HG03432 (cell line): ENCODE results near the gene PARN.
"Not testable (repeated sequence)": the region's sequence is repeated elsewhere in the genome, so short reads cannot be mapped to it uniquely, and the experiment has no call there.

ENCODE experiments used
- ATAC-seq: cut with Tn5 transposase; IDR thresholded peaks from one replicate; pipeline ENCODE4 v1.9.1; 2021; ENCODE audit warnings: mild to moderate bottlenecking, moderate library complexity; ENCODE audit not compliant: unreplicated experiment

Gene PARN

GRCh38 chr16:14629919-14630619 lies at the start of gene PARN:
Gene PARN (minus strand): TSS chr16:14630260. CDS start chr16:14630125, 135 bp downstream.
- peak; percentile 61 for ATAC-seq

GRCh38 chr16:14678748-14679497 lies 48.9 kb upstream of the PARN start:
- no peak for ATAC-seq

DNA sequence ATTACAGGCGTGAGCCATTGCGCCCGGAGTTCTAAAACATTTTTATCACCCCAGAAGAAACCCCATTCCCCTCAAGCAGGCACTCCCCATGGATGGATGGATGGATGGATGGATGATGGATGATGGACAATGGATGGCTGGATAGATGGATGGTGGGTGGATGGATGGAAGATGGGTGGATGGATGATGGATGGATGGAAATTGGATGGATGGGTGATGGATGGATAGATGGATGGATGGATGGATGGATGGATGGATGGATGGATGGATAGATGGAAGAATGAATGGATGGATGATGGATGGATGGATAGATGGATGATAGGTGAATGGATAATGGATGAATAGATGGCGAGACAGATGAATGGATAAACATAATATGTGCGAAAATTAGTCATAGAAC lies 47.6 kb upstream of the PARN start:
- ATAC-seq = no peak

- ATAC-seq = no peak
These were observed 46.6 kb upstream of the PARN start for GRCh38 chr16:14676633-14677032.

DNA sequence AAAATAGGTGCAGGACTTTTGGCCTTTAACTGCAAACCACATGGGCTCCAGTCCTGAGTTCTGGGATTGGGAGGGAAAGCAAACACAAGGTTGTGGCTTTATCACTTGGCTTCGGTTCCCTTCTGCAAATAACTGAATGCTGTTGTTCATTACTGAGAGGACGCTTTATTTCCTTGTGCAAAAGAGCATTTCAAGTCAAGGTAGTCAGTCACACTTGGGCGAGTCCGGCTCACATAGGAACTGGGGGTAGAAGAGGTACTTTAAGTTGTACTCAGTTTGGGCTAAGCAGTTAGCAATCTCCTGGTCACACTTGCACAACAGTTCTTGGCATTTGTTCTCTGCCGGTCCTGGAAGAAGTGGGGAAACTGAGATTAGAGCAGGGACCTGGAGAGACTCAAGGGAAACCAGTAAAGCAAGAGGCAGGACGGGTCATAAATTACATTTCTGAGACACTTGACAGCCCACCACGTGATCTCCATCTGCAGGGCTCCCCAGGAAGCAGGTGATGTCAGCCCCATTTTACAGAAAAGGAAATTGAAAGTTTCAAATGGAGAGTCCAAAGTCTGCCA lies 42.4 kb upstream of the PARN start:
- ATAC-seq = peak; percentile 58

DNA sequence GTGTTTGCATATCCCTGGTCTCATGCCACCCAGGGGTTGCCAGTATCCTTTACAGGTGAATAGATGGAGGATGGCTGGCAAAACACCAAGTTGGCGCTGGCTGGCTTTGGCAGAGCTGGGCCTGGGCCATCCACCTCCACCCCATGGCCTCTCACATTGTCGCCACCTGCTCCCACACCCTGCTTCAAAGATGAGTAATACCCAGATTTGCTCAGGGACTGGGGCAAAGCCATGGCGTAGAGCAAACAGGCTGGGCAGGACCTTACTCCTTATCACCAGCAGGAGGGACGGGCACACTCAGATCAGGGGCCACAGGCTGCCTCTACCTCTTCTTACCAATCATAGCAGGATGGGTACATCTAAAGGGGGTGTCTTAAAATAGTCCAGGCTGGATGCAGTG lies 39.7 kb upstream of the PARN start:
- ATAC-seq = no peak

- no peak for ATAC-seq
These were observed 38.6 kb upstream of the PARN start for GRCh38 chr16:14668556-14669223.

- ATAC-seq = no peak
These were observed 37.5 kb upstream of the PARN start for GRCh38 chr16:14667347-14668266.

GRCh38 chr16:14658063-14658462 lies 28.0 kb upstream of the PARN start:
- ATAC-seq = peak; percentile 68

DNA sequence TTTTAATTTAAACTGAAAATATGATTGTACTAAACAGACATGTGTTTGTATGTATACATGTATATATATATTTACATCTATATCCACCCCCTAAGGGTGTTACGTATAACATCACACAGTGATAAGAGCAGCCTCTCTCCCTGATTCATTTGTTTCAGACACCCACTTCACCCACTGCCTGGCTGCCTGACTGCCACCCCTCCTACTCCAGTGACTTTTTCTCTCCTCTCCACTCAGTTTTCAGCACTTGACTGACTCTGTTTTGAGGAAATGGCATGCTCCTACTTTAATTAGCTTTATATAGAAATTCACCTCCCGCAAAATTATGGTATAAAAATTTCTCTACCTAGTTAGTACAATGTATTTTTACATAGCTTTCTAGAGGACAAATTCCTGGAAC lies 22.7 kb upstream of the PARN start:
- no peak for ATAC-seq

DNA sequence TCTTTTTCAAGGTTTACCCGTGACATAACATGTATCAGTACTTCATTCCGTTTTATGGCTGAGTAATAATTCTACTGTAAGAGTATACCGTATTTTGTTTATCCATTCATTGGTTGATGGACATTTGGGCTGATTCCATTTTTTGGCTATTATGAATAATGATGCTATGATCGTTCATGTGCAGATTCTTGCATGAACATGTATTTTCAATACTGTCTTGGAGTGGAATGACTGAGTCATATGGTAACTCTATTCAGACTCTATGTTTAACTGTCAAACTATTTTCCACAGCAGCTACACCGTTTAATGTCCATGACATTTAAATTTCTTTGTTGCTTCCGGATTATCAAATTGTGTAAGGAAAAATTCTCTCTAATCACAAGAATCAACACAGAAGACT lies 20.6 kb upstream of the PARN start:
- ATAC-seq = no peak

GRCh38 chr16:14649816-14650215 lies 19.8 kb upstream of the PARN start:
- no peak for ATAC-seq

DNA sequence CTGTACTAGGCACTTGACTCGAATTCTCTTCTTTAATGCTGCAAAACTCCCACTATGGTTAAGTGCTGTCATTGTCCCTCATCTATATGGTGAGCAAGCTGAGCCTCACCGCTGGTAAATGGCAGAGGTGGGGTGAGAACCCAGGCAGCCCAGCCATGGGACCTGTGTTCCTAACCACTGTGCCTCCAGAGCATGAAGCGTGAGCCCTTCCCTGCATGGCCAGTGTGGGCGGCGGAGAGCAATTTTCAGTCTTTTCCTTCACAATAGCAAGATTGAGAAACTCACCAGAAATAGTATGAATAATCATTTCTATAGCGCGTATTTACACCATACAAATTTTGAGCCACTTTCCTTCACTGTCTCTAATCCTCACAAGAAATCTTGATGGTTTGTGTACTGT lies 11.9 kb upstream of the PARN start:
- ATAC-seq = no peak

DNA sequence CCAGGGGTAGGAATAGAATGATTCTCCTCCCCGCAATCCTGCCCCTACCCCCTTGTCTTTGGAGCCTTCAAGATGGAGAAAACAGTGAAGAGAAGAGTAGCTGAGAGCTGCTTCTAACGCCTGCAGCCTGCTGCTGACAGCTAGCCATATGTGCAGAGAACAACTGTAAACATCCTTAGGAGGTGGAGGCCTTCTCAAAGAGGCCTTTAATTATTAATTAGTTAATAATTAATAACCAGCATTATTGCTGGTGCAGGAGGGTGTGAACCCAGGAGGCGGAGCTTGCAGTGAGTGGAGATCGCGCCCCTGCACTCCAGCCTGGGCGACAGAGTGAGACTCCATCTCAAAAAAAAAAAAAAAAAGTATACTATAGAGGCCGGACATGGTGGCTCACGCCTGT lies 11.1 kb upstream of the PARN start:
- no peak for ATAC-seq

DNA sequence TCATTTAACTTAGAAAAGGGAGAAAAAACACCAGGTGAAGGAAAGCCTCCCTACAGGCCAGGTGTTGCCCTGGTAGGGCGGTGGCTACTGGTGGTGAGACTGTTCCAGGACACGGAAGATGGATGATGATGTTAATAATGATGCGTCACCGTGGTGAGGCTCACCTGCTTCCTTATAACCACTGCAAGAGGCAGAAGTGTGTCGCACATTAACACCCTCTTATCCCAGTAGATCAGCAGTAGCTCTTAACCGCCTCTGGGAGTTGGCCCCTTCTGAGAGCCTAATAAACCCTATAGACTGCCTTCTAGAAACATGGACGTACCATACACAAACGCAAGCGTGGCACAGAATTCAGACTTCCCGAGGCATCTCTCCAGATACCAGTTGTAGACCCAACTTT lies 10.5 kb upstream of the PARN start:
- no peak for ATAC-seq

- ATAC-seq = not testable (repeated sequence)
These were observed 6.8 kb upstream of the PARN start for GRCh38 chr16:14636951-14637240.

DNA sequence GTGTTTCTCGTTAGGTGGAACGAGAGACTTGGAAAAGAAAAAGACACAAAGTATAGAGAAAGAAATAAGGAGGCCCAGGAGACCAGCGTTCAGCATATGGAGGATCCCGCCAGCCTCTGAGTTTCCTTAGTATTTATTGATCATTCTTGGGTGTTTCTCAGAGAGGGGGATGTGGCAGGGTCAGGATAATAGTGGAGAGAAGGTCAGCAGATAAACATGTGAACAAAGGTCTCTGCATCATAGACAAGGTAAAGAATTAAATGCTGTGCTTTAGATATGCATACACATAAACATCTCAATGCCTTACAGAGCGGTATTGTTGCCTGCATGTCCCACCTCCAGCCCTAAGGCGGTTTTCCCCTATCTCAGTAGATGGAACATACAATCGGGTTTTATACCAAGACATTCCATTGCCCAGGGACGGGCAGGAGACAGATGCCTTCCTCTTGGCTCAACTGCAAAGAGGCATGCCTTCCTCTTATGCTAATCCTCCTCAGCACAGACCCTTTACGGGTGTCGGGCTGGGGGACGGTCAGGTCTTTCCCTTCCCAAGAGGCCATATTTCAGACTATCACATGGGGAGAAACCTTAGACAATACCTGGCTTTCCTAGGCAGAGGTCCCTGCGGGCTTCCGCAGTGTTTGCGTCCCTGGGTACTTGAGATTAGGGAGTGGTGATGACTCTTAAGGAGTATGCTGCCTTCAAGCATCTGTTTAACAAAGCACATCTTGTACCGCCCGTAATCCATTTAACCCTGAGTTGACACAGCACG lies 6.3 kb upstream of the PARN start:
- not testable (repeated sequence) for ATAC-seq

DNA sequence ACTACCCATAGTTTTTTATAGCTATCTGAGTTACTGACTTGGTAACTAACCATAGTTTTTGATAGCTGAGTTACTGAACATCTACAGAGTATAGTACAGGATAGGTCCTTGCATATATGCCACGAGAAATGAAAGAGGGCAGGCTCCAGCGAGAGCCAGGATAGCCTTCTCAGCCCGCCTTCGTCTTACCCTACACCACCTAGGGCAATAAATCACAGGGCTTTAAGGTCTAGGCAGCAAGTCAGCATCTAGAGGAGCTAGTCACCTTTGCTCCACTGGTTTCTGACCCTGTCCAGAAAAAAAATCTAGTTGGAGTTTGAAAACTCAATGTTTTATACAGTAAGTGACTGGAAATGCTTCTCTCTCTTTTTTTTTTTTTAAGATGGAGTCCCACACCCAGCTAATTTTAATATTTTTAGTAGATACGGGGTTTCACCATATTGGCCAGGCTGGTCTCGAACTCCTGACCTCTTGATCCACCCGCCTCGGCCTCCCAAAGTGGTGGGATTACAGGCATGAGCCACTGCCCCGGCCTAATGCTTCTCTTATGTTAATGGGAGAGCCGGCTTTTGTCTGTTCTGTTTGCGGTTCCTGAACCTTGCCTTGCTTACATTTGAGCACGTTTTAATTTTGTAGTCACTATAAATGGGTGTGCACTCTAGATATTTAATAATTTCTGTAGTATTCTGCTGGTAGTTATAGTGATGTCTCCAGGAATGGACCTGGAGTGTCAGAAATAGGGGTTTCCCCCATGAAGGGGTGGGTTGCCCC lies 5.5 kb upstream of the PARN start:
- ATAC-seq = no peak

GRCh38 chr16:14634389-14634725 lies 4.3 kb upstream of the PARN start:
- ATAC-seq = no peak
